Glutamatergic neuron (in vitro differentiated cells): Measurements from ENCODE around the gene ARF1. TPM values are rescaled to one million over a fixed set of nuclear protein-coding genes. Genes with fewer than 3 reads are reported as not detected.

Source experiments
- DNase-seq: peaks from one replicate; pipeline ENCODE4 v3.0.0; 2022
- H3K27ac Mint-ChIP-seq: one replicate; pipeline ENCODE4 v1.8.0; 2020; ENCODE audit warnings: mild to moderate bottlenecking, mixed read lengths, inconsistent platforms; ENCODE audit not compliant: unreplicated experiment
- H3K27me3 Mint-ChIP-seq: one replicate; pipeline ENCODE4 v1.8.0; 2020; ENCODE audit warnings: mild to moderate bottlenecking, moderate library complexity, mixed read lengths, inconsistent platforms; ENCODE audit not compliant: unreplicated experiment
- H3K36me3 Mint-ChIP-seq: one replicate; pipeline ENCODE4 v1.8.0; 2020; ENCODE audit warnings: mild to moderate bottlenecking, mixed read lengths, inconsistent platforms; ENCODE audit not compliant: unreplicated experiment
- H3K4me1 Mint-ChIP-seq: one replicate; pipeline ENCODE4 v1.8.0; 2020; ENCODE audit warnings: mild to moderate bottlenecking, low read depth, mixed read lengths, inconsistent platforms; ENCODE audit not compliant: unreplicated experiment
- H3K4me3 Mint-ChIP-seq: one replicate; pipeline ENCODE4 v1.8.0; 2020; ENCODE audit warnings: mild to moderate bottlenecking, mixed read lengths, inconsistent platforms; ENCODE audit not compliant: unreplicated experiment
- H3K9me3 Mint-ChIP-seq: one replicate; pipeline ENCODE4 v1.8.0; 2020; ENCODE audit warnings: mild to moderate bottlenecking, moderate library complexity, mixed read lengths, inconsistent platforms; ENCODE audit not compliant: unreplicated experiment
- CTCF ChIP-seq: fragments of 200-600 bp; sonication (generic); IDR thresholded peaks from one replicate; pipeline ENCODE4 v1.5.0; 2021; ENCODE audit not compliant: partially characterized antibody, unreplicated experiment
- total RNA-seq: library from RNA; stranded (reverse); fragmentation: NEBNext Ultra II Directional; extraction: Animal tissue kit (Norgen Biotek cat#: 25700); gene quantifications from one replicate; pipeline ENCODE4 v1.2.1, GENCODE V29; 2021; ENCODE audit not compliant: unreplicated experiment

The ARF1 gene
- total RNA-seq, 1 donor from 2014 or later: 222 TPM

- Mint-ChIP-seq H3K27ac (no peak overlapping the region), H3K36me3 (peaks cover 18% of the 10 kb centered on the region), H3K9me3 (peaks cover 8% of the 10 kb centered on the region), H3K4me3 (no peak overlapping the region), H3K4me1 (peaks cover 16% of the 10 kb centered on the region), H3K27me3 (peaks cover 2% of the 10 kb centered on the region)
- TF ChIP-seq CTCF: no peak
- DNase-seq: no peak
Observed at GRCh38 chr1:228094432-228095016, 12.0 kb downstream of the ARF1 start.

- peaks cover 3% of the 10 kb centered on the region for H3K27me3 Mint-ChIP-seq
- no peak overlapping the region for H3K4me3 Mint-ChIP-seq
- peaks cover 12% of the 10 kb centered on the region for H3K4me1 Mint-ChIP-seq
- peaks cover 8% of the 10 kb centered on the region for H3K9me3 Mint-ChIP-seq
- no peak for DNase-seq
- no peak overlapping the region for H3K27ac Mint-ChIP-seq
- H3K36me3 Mint-ChIP-seq: peaks cover 18% of the 10 kb centered on the region
- no peak for TF ChIP-seq CTCF
Observed at GRCh38 chr1:228095161-228095560, 12.7 kb downstream of the ARF1 start.

GRCh38 chr1:228095938-228096337 is 13.4 kb downstream of the ARF1 start:
- Mint-ChIP-seq H3K36me3 (peaks cover 18% of the 10 kb centered on the region), H3K4me3 (no peak overlapping the region), H3K27ac (no peak overlapping the region), H3K9me3 (peaks cover 8% of the 10 kb centered on the region), H3K4me1 (peaks cover 7% of the 10 kb centered on the region), H3K27me3 (peaks cover 3% of the 10 kb centered on the region)
- TF ChIP-seq CTCF: no peak
- no peak for DNase-seq

- H3K27me3 Mint-ChIP-seq: peaks cover 5% of the 10 kb centered on the region
- no peak for DNase-seq
- H3K4me3 Mint-ChIP-seq: no peak overlapping the region
- H3K36me3 Mint-ChIP-seq: peaks cover 18% of the 10 kb centered on the region
- H3K9me3 Mint-ChIP-seq: peaks cover 10% of the 10 kb centered on the region
- H3K4me1 Mint-ChIP-seq: no peaks in the 10 kb centered on the region
- H3K27ac Mint-ChIP-seq: no peak overlapping the region
- no peak for TF ChIP-seq CTCF
Observed at GRCh38 chr1:228096416-228097332, 14.2 kb downstream of the ARF1 start.
